Epidermal melanocyte (primary cell): ENCODE data around the gene RNASE9.
"Not testable (repeated sequence)": the region's sequence is repeated elsewhere in the genome, so short reads cannot be mapped to it uniquely, and the experiment has no call there.

Experiments used
- DNase-seq: peaks from one replicate; pipeline ENCODE4 v3.0.0; 2011; ENCODE audit warnings: low spot score; ENCODE audit not compliant: insufficient read length

Gene RNASE9

DNA sequence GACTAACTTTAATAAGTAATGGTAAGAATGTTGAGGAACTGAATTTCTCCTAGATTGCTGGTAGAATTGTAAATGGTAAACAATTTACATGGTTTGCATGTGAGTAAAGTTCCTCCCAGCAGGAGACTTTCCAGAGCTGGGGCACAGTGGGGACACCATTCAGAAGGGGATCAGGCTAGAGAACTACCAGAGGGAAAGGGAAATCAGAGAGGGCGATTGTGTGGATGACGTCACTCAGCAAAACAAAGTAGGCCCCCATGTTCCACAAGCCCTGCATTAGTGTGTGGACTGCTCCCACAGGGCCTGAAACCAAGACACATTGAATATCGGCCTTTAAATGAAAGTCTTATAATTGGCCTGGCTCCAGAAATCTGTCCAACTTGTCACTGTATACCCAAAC lies 17.5 kb upstream of the RNASE9 start:
- no peak for DNase-seq

- DNase-seq: not testable (repeated sequence)
These were observed 11.6 kb upstream of the RNASE9 start for GRCh38 chr14:20572382-20572990.

GRCh38 chr14:20570720-20571119 lies 9.9 kb upstream of the RNASE9 start:
- DNase-seq: not testable (repeated sequence)

DNA sequence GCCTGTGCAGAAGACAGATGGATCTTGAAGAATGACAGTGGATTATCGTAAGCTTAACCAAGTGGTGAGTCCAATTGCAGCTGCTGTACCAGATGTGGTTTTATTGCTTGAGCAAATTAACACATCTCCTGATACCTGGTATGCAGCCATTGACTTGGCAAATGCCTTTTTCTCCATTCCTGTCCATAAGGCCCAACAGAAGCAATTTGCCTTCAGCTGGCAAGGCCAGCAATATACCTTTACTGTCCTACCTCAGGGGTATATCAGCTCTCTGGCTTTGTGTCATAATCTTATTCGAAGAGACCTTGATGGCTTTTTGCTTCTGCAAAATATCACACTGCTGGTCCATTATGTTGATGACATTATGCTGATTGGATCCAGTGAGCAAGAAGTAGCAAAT lies 9.0 kb upstream of the RNASE9 start:
- not testable (repeated sequence) for DNase-seq

- no peak for DNase-seq
These were observed 8.2 kb upstream of the RNASE9 start for GRCh38 chr14:20569066-20569465.

- no peak for DNase-seq
These were observed 7.5 kb upstream of the RNASE9 start for GRCh38 chr14:20568393-20568792.

GRCh38 chr14:20567199-20567598 lies 6.4 kb upstream of the RNASE9 start:
- DNase-seq: not testable (repeated sequence)

GRCh38 chr14:20564501-20564997 lies 3.7 kb upstream of the RNASE9 start:
- no peak for DNase-seq

DNA sequence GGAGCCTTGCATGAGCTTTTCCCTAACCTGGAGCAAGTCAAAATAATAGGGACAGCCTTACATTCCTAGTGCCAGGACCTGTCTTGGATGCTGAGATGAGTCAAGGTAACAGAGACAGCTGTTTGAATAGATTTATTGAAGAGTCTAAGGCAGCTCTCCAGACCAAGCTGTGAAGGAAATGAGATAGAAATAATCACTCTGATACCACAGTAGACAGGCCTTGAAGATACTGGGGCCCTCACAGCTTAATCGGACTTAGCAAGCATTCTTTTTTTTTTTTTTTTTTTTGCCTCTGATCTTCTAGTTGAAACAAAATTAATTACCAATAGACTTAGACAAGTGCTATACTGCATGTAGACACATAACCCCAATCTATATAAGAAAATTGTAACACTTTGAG lies 3.1 kb upstream of the RNASE9 start:
- DNase-seq: no peak

DNA sequence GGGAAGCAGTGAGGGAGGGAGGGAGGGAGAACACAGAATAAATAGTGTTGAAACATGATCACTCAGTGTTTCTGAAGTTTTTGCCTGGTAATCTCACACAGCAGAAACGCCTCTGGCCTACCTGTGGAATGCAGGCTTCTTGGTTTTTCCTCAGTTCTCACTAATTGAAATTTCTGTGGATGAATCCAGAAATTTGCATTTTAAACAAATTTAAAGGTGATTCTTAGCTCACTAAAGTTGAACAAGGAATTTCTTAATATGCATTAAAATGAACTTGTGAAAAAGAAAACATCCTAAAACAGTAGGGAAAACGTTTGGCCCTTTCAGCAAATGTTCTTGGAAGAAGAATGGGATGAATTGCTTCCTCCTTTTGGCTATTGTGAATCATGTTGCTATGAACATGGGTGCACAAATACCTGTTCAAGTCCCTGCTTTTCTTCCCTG lies 1.4 kb downstream of the RNASE9 start:
- DNase-seq: no peak

- no peak for DNase-seq
These were observed 3.7 kb downstream of the RNASE9 start for GRCh38 chr14:20557212-20557542.

- DNase-seq: no peak
These were observed 4.2 kb downstream of the RNASE9 start for GRCh38 chr14:20556500-20557211.

DNA sequence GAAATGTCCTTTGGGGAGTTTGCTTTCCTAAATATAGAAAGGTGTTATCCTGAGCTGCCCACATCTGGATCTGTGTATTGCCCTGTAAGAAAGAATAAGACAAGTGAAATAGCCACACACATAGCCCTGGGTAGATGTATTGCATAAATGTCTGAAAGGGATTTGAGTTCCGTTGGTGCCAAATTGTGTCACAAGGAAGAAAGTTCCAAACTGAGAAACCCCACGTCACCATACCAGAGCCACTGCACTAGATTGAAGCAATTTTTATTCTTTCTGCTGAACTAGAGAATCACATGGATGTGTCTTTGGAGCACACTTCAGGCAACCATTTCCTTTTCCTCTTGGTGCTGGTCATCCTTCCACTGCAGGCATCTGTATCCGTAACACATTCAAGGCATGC lies 5.0 kb downstream of the RNASE9 start:
- DNase-seq: no peak

DNA sequence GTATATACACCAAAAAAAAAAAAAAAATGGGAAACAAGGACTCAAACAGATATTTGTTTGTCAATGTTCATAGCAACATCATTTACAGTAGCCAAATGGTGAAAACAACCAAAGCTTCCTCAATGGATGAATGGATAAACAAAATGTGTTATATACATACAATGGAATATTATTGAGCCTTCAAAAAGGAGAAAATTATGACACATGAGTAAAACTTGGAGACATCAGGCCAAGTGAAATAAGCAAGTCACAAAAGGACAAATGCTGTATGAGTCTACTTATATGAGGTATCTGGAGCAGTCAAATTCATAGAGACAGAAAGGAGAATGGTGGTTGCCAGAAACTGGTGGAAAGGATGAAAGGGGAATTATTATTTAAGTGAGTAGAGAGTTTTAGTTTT lies 7.8 kb downstream of the RNASE9 start:
- DNase-seq: no peak

GRCh38 chr14:20551606-20552005 lies 9.2 kb downstream of the RNASE9 start:
- no peak for DNase-seq

GRCh38 chr14:20550926-20551325 lies 9.9 kb downstream of the RNASE9 start:
- DNase-seq: no peak

DNA sequence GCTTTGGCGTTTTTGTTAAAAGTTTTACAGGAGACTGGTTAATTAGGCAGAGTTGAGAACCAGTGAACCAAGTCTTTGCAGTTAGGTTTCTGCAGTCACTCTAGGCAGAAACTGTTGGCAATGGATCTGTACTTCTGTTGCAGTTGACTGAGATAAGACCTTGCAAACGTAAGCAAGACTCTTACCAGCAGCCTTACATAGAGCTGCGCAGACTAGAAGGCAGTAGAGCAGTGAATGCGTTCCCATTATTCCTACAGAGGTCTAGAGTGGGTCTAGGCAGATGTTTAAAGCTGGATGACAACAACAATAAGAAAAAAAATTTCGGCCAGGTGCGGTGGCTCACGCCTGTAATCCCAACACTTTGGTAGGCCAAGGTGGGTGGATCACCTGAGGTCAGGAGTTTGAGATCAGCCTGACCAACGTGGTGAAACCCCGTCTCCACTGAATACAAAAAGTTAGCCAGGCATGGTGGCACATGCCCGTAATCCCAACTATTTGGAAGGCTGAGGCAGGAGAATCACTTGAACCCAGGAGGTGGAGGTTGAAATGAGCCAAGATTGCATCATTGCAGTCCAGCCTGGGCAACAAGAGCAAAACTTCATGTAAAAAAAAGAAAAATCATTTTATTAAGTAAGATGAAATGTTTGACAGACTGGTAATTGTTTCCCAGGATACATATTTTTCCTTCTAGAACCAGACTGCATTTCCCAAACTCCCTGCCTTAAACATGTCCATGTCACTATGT lies 12.3 kb downstream of the RNASE9 start:
- DNase-seq: no peak

GRCh38 chr14:20546877-20547276 lies 14.0 kb downstream of the RNASE9 start:
- DNase-seq: no peak

GRCh38 chr14:20539906-20540305 lies 20.9 kb downstream of the RNASE9 start:
- peak; percentile 33 for DNase-seq

GRCh38 chr14:20530771-20531571 lies 29.9 kb downstream of the RNASE9 start:
- no peak for DNase-seq

GRCh38 chr14:20529806-20530205 lies 31.0 kb downstream of the RNASE9 start:
- no peak for DNase-seq

DNA sequence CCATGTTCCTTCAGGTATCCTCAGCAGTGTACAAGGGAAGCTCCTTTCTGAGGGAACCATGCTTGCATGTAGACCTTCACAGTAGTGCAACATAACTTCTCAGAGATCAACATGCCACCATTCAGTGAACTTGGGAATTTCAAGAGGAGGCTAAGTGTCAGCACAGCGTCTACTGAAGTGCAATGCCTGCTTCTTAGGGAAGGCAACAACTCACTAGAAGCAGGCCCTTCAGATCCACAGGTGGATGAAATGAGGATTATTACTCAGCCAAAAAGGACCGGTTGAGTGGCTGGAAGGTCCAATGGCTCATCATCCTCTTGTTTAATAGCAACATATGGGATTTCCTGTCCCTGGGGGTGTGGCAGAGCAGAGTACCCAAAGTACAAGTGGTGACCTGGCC lies 36.8 kb downstream of the RNASE9 start:
- DNase-seq: no peak
